ENCODE data around the gene PCSK6.

DNA sequence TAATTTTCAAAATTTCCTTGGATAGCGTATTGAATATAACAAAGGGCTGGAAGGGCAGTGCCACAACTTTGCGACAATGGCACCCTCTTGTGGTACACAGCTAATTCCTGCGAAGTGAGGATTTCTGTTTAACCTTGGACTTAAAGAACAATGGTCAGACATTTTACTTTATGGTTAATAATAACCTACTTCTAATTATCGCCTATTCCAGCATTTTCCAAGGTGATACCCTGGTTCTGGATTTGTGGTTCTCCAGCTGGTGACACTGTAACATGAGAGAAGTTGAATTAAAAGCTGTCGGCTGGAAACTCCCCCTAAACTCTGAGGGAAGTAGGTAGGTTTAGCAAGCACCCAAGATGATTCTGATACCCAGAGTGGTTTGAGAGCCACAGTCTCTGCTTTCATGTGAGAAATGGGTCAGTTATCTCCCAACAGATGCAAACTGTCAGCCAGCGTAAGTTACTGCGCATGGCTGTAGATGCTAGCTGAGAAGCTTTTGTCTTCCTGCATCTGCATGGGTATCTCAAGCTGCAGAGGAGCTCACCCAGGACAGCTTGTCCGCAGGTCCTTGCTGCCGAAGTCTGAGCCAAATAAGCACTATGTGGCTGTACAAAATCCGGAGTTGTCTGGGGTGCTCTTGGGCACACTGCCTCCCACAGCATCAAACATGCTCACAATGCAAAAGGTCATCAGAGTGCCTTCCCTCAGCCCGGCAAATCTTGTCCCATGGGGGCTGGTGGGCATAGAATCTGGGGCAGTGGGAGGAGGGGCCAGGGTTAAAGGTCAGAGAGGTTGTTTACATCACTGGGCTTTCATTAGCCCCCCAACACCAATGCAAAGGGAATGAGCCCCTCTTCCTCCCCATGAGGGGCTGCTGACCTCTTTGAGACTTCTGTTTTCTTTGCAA is 231.0 kb downstream of the PCSK6 start:
- TF ChIP-seq, protein P1, sequence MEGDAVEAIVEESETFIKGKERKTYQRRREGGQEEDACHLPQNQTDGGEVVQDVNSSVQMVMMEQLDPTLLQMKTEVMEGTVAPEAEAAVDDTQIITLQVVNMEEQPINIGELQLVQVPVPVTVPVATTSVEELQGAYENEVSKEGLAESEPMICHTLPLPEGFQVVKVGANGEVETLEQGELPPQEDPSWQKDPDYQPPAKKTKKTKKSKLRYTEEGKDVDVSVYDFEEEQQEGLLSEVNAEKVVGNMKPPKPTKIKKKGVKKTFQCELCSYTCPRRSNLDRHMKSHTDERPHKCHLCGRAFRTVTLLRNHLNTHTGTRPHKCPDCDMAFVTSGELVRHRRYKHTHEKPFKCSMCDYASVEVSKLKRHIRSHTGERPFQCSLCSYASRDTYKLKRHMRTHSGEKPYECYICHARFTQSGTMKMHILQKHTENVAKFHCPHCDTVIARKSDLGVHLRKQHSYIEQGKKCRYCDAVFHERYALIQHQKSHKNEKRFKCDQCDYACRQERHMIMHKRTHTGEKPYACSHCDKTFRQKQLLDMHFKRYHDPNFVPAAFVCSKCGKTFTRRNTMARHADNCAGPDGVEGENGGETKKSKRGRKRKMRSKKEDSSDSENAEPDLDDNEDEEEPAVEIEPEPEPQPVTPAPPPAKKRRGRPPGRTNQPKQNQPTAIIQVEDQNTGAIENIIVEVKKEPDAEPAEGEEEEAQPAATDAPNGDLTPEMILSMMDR (IDR thresholded peaks at IDR 0.05) = peak; percentile 83 to 93 (median 88)
- no peak for TF ChIP-seq POLR2A (IDR thresholded peaks at IDR 0.05)

Data from uterus (tissue), 2 donors.